Activated gamma-delta T cell treated with Interleukin-2 at 50 U/mL for 16 hours (primary cell): ENCODE data around the gene OR51S1.
"Not testable (repeated sequence)": the region's sequence is repeated elsewhere in the genome, so short reads cannot be mapped to it uniquely, and the experiment has no call there.

ENCODE experiments used
- DNase-seq: peaks from one replicate; pipeline ENCODE4 v3.0.0-alpha.2; 2020

OR51S1 gene

GRCh38 chr11:4848908-4849532, at the start of gene OR51S1:
TSS of gene OR51S1 (minus strand) at chr11:4849208. CDS start at chr11:4849208, 0 bp downstream.
- no peak for DNase-seq

GRCh38 chr11:4891996-4892640, 43.1 kb upstream of the OR51S1 start:
- DNase-seq = no peak

DNA sequence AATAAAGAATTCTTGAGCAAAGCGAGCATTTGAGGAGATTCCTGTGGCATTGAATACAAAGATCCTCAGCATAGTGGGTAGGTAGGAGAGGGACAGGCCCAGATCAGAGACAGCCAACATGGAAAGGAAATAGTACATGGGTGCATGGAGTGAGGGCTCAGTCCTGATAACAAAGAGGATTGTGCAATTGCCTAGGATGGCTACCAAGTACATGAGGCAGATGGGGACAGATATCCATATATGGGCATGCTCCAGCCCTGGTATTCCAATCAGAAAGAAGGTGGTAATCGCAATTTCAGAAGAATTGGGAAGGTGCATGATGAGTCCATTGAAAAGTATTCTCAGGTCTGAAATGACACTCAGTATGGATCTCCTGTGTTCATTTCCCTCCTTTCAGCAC, 41.3 kb upstream of the OR51S1 start:
- no peak for DNase-seq

DNA sequence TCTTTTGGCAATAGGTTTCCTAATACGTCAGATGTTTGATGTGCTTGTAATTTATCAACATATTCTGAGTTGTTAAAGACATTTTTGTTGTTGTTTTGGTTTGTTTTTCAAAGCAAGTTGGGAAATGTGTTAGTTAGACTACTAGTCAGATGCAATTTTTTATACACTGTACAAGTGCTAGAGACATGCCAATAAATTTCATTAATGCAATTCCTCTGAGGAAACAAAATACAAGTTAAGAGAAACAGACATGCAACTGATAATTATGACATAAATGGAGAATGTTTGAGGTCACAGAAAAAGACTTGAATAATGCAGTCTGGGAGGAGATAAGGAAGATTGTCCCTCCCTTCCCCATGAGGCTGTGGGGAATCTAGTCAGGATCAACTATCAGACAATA, 38.6 kb upstream of the OR51S1 start:
- no peak for DNase-seq

- no peak for DNase-seq
Measured at GRCh38 chr11:4886186-4886585, 37.2 kb upstream of the OR51S1 start.

DNA sequence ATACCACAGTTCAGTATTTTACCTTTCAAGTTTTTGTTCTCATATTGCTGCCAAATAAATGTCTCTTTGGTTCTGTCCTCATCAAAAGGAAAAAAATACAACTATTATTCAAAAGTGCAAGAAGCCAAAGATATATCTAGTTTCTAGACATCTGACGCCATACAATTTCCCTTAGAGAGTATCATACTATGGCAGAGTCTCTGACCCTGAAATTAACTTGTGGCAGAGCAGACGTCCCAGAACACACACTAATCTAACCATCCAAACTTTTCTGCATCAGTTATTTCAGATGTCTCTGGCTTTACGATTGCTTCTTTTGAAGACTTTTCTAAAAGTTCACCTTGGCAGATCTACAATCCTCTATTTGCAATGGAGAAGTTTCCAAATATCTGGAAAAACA, 35.4 kb upstream of the OR51S1 start:
- DNase-seq = no peak

GRCh38 chr11:4882543-4882942, 33.5 kb upstream of the OR51S1 start:
- no peak for DNase-seq

DNA sequence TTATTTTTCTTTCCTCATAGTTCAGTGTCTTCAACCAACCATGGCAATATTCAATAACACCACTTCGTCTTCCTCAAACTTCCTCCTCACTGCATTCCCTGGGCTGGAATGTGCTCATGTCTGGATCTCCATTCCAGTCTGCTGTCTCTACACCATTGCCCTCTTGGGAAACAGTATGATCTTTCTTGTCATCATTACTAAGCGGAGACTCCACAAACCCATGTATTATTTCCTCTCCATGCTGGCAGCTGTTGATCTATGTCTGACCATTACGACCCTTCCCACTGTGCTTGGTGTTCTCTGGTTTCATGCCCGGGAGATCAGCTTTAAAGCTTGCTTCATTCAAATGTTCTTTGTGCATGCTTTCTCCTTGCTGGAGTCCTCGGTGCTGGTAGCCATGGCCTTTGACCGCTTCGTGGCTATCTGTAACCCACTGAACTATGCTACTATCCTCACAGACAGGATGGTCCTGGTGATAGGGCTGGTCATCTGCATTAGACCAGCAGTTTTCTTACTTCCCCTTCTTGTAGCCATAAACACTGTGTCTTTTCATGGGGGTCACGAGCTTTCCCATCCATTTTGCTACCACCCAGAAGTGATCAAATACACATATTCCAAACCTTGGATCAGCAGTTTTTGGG, 33.0 kb upstream of the OR51S1 start, which contains the start of gene OR51T1:
TSS of gene OR51T1 (plus strand) at position 41 of the 641 bp plus-strand sequence. CDS start at position 41, 0 bp downstream.
- DNase-seq = no peak

- DNase-seq = no peak
Measured at GRCh38 chr11:4881188-4881587, 32.2 kb upstream of the OR51S1 start.

- no peak for DNase-seq
Measured at GRCh38 chr11:4865855-4866254, 16.8 kb upstream of the OR51S1 start.

GRCh38 chr11:4863876-4864275, 14.9 kb upstream of the OR51S1 start:
- no peak for DNase-seq

GRCh38 chr11:4862447-4863236, 13.6 kb upstream of the OR51S1 start:
- no peak for DNase-seq

DNA sequence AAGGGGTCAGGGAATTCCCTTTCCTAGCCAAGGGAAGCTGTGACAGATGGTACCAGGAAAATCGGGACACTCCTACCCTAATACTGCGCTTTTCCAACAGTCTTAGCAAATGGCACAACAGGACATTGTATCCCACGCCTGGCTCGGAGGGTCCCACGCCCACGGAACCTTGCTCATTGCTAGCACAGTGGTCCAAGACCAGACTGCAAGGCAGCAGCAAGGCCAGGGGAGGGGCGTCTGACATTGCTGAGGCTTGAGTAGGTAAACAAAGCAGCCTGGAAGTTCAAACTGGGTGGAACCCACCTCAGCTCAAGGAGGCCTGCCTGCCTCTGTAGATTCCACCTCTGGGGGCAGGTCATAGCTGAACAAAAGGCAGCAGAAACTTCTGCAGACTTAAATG, 5.3 kb upstream of the OR51S1 start:
- not testable (repeated sequence) for DNase-seq

GRCh38 chr11:4851033-4851432, 2.0 kb upstream of the OR51S1 start:
- no peak for DNase-seq

DNA sequence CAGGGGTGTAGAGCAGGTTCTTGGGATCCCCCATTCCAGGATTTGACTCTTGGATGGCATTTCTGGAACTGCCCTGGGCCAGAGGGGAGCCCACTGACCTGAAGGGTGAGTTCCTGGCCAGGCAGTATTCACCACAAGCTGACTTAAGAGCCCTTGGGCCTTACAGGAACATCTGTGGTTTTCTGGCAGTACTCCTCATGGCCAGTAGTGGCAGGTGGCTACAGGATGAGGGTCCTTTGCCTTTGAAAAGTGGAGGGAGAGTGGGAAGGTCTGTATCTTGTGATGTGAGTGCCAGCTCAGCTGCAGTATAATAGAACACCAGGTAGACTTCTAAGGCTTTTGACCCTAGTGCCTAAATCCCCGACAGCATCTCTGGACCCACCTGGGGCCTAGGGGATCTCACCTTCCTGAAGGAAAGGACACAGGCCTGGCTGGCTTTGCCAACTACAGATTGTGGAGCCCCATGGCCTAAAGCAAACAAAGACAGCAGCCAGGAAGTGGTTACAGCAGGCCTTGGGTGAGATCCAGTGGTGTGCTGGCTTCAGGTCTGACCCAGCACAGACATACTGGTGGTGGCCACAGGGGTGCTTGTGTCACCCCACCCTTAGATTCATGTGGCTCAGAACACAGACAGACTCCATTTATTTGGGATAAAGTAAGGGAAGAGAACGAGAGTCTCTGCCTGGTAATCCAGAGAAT, 9.0 kb downstream of the OR51S1 start:
- no peak for DNase-seq

DNA sequence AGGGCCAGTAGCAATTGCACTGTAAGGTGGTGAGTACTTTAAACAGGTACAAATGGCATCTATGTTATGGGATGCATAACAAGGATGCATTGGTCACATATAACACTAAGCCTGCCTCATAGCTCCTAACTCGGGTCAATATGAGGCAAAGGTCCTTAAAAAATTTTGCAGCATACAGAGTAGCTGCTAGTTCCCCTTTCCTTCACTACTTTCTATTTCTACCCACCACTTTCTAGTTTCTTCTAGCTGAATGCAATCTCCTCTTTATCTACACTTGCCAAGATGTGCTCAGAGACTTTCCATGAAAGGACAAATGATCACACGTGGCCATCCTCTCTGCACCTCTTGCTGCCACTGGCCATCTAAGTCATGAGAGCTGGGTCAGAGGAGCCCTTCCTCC, 18.1 kb downstream of the OR51S1 start:
- no peak for DNase-seq

GRCh38 chr11:4830346-4830745, 18.7 kb downstream of the OR51S1 start:
- DNase-seq = no peak

DNA sequence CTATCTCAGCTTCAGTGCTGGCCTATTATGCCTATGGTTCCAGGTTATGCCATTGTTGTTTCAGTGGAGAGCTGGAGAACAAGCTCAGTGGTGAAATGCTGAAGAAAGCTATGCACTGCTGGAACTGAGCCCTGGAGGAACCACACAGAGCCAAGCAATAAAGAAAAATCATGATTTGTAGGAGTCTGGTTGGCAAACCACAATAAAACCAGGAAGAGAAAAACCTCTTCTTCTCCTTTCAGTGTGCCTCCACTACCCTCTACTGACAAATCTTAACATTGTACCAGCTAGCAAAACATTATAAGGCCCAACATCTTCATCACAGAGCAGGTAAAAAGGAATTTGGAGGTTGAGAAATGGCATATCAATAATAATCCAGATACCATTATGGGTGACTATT, 22.6 kb downstream of the OR51S1 start:
- DNase-seq = no peak

DNA sequence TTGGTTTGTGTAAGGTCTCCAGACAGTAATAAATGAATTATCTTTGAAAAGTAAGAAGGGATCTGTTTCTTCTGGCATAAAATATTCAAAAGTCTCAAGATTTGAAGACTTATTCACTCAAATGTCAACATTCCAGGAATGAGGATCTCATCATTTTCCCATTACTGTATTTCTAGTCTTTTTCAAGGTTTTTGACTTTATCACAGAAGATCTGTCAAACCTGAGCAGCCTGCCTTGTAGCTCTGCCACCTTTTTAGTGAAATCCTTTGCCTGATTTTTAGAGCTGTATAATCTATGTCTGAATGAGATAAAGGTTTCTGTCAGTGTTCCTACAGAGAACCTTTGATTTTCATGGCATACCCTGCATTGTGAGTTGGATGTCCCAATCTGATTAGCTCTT, 23.9 kb downstream of the OR51S1 start:
- DNase-seq = no peak

GRCh38 chr11:4821021-4821420, 28.0 kb downstream of the OR51S1 start, which contains the start of gene OR51F2:
TSS of gene OR51F2 (plus strand) at chr11:4821321. CDS start at chr11:4821422, 101 bp downstream.
- DNase-seq = no peak

- no peak for DNase-seq
Measured at GRCh38 chr11:4809246-4809645, 39.8 kb downstream of the OR51S1 start.

DNA sequence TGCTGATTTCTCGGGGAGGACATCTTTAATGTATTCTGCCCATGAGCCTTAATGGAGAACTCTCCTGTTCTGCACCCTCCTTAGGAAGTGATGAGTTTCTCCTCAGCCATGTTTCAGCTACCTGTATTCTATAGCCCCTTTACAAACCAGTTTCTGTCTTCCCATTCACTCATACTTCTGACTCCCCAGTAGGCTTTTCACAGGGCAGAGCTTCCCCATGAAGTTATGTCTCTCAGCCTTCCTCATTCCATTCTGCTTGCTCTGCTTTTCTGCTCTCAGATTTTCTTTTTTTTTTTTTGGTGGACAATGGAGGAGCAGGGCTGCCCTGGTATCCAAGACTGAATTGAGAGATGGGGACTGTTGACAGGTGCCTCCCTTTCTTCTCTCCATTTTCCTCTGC, 40.5 kb downstream of the OR51S1 start:
- no peak for DNase-seq

- no peak for DNase-seq
Measured at GRCh38 chr11:4804280-4804679, 44.7 kb downstream of the OR51S1 start, which contains the start of gene OR52R1. TSS of gene OR52R1 (minus strand) at chr11:4804380. CDS start at chr11:4804380, 0 bp downstream.
